Effector memory CD4-positive, alpha-beta T cell (primary cell): ENCODE results near the gene RAB11FIP3.
"Not testable (repeated sequence)": the region's sequence is repeated elsewhere in the genome, so short reads cannot be mapped to it uniquely, and the experiment has no call there.

Source experiments
- DNase-seq, 3 donors: peaks; one replicate each; pipeline ENCODE4 v3.0.0-alpha.2; 2020
- H3K27ac ChIP-seq: 2 replicates; pipeline ENCODE4 v1.7.0; 2013; ENCODE audit warnings: mild to moderate bottlenecking, low read length, moderate library complexity; ENCODE audit not compliant: insufficient read depth, poor library complexity, severe bottlenecking
- H3K27me3 ChIP-seq: replicated peaks from 2 replicates; pipeline ENCODE4 v1.7.0; 2013; ENCODE audit warnings: mild to moderate bottlenecking, low read length; ENCODE audit not compliant: insufficient read depth, control insufficient read depth, poor library complexity, severe bottlenecking
- H3K36me3 ChIP-seq: 2 replicates; pipeline ENCODE4 v1.7.0; 2013; ENCODE audit warnings: mild to moderate bottlenecking, low read length, moderate library complexity; ENCODE audit not compliant: control insufficient read depth, insufficient read depth
- H3K4me1 ChIP-seq: 2 replicates; pipeline ENCODE4 v1.7.0; 2013; ENCODE audit warnings: low read length, mild to moderate bottlenecking; ENCODE audit not compliant: control insufficient read depth, insufficient read depth, poor library complexity, severe bottlenecking
- H3K4me3 ChIP-seq: 2 replicates; pipeline ENCODE4 v1.7.0; 2013; ENCODE audit warnings: low read length, low read depth, mild to moderate bottlenecking; ENCODE audit not compliant: insufficient read depth, poor library complexity, severe bottlenecking
- H3K9me3 ChIP-seq: 2 replicates; pipeline ENCODE4 v1.7.0; 2013; ENCODE audit warnings: mild to moderate bottlenecking, low read length, moderate library complexity; ENCODE audit not compliant: control insufficient read depth

The RAB11FIP3 gene

GRCh38 chr16:507527-507926 is 82.1 kb downstream of the RAB11FIP3 start:
- not testable (repeated sequence) for DNase-seq, H3K36me3 ChIP-seq, H3K27ac ChIP-seq, H3K4me1 ChIP-seq, H3K4me3 ChIP-seq, H3K27me3 ChIP-seq, H3K9me3 ChIP-seq

- Histone ChIP-seq H3K27me3 (no peaks in the 10 kb centered on the region), H3K27ac (no peak overlapping the region), H3K4me1 (no peaks in the 10 kb centered on the region), H3K36me3 (no peaks in the 10 kb centered on the region), H3K4me3 (no peak overlapping the region), H3K9me3 (no peaks in the 10 kb centered on the region)
- DNase-seq = no peak
Measured at GRCh38 chr16:507996-508395, 82.5 kb downstream of the RAB11FIP3 start.

GRCh38 chr16:508884-509736 is 83.7 kb downstream of the RAB11FIP3 start:
- DNase-seq = no peak
- Histone ChIP-seq H3K9me3 (no peaks in the 10 kb centered on the region), H3K27ac (no peak overlapping the region), H3K4me1 (no peaks in the 10 kb centered on the region), H3K4me3 (no peak overlapping the region), H3K36me3 (no peaks in the 10 kb centered on the region), H3K27me3 (no peaks in the 10 kb centered on the region)

- Histone ChIP-seq H3K27ac (no peak overlapping the region), H3K4me3 (no peak overlapping the region), H3K9me3 (no peaks in the 10 kb centered on the region), H3K4me1 (no peaks in the 10 kb centered on the region), H3K36me3 (no peaks in the 10 kb centered on the region), H3K27me3 (no peaks in the 10 kb centered on the region)
- DNase-seq = no peak
Measured at GRCh38 chr16:510066-510825, 84.8 kb downstream of the RAB11FIP3 start.

- Histone ChIP-seq H3K9me3 (no peaks in the 10 kb centered on the region), H3K4me1 (no peaks in the 10 kb centered on the region), H3K27me3 (no peaks in the 10 kb centered on the region), H3K36me3 (peaks cover 10% of the 10 kb centered on the region), H3K4me3 (no peak overlapping the region), H3K27ac (no peak overlapping the region)
- no peak for DNase-seq
Measured at GRCh38 chr16:512802-513201, 87.4 kb downstream of the RAB11FIP3 start.

GRCh38 chr16:513950-514349 is 88.5 kb downstream of the RAB11FIP3 start:
- H3K27ac ChIP-seq = no peak overlapping the region
- DNase-seq = no peak
- H3K9me3 ChIP-seq = no peaks in the 10 kb centered on the region
- peaks cover 10% of the 10 kb centered on the region for H3K36me3 ChIP-seq
- no peak overlapping the region for H3K4me3 ChIP-seq
- no peaks in the 10 kb centered on the region for H3K27me3 ChIP-seq
- H3K4me1 ChIP-seq = no peaks in the 10 kb centered on the region

- DNase-seq = no peak
- Histone ChIP-seq H3K27ac (no peak overlapping the region), H3K9me3 (no peaks in the 10 kb centered on the region), H3K4me1 (no peaks in the 10 kb centered on the region), H3K4me3 (no peak overlapping the region), H3K27me3 (no peaks in the 10 kb centered on the region), H3K36me3 (peaks cover 10% of the 10 kb centered on the region)
Measured at GRCh38 chr16:515175-515938, 89.9 kb downstream of the RAB11FIP3 start.

- no peaks in the 10 kb centered on the region for H3K4me1 ChIP-seq
- no peaks in the 10 kb centered on the region for H3K27me3 ChIP-seq
- H3K4me3 ChIP-seq = no peak overlapping the region
- H3K27ac ChIP-seq = no peak overlapping the region
- no peaks in the 10 kb centered on the region for H3K9me3 ChIP-seq
- peaks cover 12% of the 10 kb centered on the region for H3K36me3 ChIP-seq
- no peak for DNase-seq
Measured at GRCh38 chr16:515939-516226, 90.4 kb downstream of the RAB11FIP3 start.

- no peak overlapping the region for H3K27ac ChIP-seq
- H3K36me3 ChIP-seq = peaks cover 12% of the 10 kb centered on the region
Measured at GRCh38 chr16:516301-516700, 90.9 kb downstream of the RAB11FIP3 start.

GRCh38 chr16:518858-519257 is 93.4 kb downstream of the RAB11FIP3 start:
- H3K27me3 ChIP-seq = no peaks in the 10 kb centered on the region
- no peak overlapping the region for H3K27ac ChIP-seq
- H3K9me3 ChIP-seq = no peaks in the 10 kb centered on the region
- peaks cover 12% of the 10 kb centered on the region for H3K36me3 ChIP-seq
- no peak for DNase-seq
- H3K4me1 ChIP-seq = no peaks in the 10 kb centered on the region
- H3K4me3 ChIP-seq = no peak overlapping the region

More at GRCh38 chr16:516301-516700, 90.9 kb downstream of the RAB11FIP3 start:
- Histone ChIP-seq H3K4me1 (no peaks in the 10 kb centered on the region), H3K27me3 (no peaks in the 10 kb centered on the region), H3K9me3 (no peaks in the 10 kb centered on the region), H3K4me3 (no peak overlapping the region)
- DNase-seq = no peak
